GM13977 (cell line): ENCODE results near the gene CNIH3.
A peak's percentile ranks its signal among the peaks of the same experiment; 100 is the strongest.
"Not testable (repeated sequence)": the region's sequence is repeated elsewhere in the genome, so short reads cannot be mapped to it uniquely, and the experiment has no call there.

ENCODE experiments used
- DNase-seq: peaks from one replicate; pipeline ENCODE4 v3.0.0; 2012; ENCODE audit warnings: low spot score
- CTCF ChIP-seq: IDR thresholded peaks from 2 replicates; pipeline ENCODE4 v1.5.1; 2012; ENCODE audit warnings: mild to moderate bottlenecking, control low read depth; ENCODE audit not compliant: insufficient read depth; ENCODE audit errors: extremely low read depth, missing control alignments
- in situ Hi-C: fragments of 300-500 bp; cut with MboI; formaldehyde crosslinking; loops from one replicate; pipeline ENCODE4 v1.12.0; 2022; ENCODE audit warnings: low sequenced_read_pairs, low pct_unique_long_range_greater_than_20kb, mixed read lengths, inconsistent platforms; ENCODE audit not compliant: unreplicated experiment

Gene CNIH3

GRCh38 chr1:224615861-224616755 lies at the start of gene CNIH3:
CNIH3 (plus strand) TSS chr1:224616317; CDS start chr1:224617175, 858 bp downstream.
- in situ Hi-C loops = no loop called here
- DNase-seq = peak; percentile 53
- no peak for TF ChIP-seq CTCF

- DNase-seq, in situ Hi-C loops: not testable (repeated sequence)
Measured at GRCh38 chr1:224566492-224566891, 49.6 kb upstream of the CNIH3 start.

DNA sequence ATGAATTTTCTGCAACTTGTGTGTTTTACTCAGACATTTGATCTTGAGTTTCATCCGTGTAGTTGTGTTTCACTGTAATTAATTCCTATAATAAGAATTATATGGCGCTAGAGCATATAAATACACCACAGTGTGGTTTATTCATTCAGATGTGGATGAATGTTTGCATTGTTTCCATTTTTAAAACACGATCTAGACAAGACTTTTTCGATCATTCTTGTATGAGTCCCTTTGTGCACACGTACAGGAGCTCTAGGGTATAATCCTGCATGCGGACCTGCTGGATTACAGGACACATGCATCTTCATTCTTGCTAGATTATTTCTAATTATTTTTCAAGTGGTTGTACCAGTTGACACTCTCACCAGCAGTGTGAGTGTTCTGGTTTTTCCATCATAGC lies 46.8 kb upstream of the CNIH3 start:
- in situ Hi-C loops = no loop called here
- no peak for TF ChIP-seq CTCF

DNA sequence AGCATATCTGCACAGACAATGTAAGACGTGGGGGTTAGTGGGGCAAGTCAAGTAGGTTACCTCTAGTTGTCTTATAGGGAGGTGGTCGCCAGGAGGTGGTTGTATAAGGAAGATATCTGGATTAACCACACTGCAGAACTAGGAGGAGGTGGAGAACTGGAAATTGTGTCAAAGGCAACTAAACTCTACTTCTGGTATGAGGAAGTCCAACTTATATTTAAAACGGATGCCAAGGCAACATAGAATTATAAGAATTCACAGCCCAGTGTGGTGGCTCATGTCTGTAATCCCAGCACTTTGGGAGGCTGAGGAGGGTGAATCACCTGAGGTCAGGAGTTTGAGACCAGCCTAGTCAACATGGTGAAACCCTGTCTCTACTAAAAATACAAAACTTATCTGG lies 44.1 kb upstream of the CNIH3 start:
- DNase-seq, in situ Hi-C loops: not testable (repeated sequence)

More for the DNA sequence above, 46.8 kb upstream of the CNIH3 start:
- no peak for DNase-seq

DNA sequence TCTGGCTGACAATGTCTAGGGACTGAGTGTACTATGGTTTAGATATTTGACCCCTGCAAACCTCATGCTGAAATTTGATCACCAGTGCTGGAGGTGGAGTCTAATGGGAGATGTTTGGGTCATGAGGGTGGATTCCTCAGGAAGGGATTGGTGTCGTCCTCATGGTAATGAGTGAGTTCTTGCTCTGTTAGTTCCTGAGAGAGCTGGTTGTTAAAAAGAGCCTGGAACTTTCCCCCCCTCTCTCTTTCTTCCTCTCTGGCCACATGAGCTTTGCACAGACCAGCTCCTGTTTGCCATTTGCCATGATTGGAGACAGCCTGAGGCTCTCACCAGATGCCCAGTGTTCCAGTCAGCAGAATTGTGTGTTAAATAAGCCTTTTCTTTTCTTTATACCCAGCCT lies 36.6 kb upstream of the CNIH3 start:
- TF ChIP-seq CTCF = no peak
- in situ Hi-C loops = no loop called here
- no peak for DNase-seq

DNA sequence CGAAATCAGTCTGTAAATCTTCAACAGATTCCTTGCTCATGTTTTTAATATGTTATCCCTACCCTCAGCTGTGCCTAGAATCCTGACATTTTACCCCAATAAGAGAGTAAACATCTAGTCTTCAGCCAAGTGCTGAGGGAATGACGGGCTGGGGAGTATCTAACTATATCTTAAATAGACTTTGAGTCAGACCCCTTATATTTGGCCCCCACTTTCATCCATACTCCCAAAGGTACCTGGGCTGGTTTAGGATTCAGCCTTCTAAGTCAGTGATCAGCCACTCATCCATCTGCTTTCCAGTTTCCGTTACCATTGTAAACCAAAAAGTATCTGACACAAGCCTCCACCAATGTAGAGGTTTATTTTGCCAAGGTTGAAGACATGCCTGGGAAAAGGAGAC lies 36.1 kb upstream of the CNIH3 start:
- no peak for TF ChIP-seq CTCF
- no peak for DNase-seq
- in situ Hi-C loops = no loop called here

DNA sequence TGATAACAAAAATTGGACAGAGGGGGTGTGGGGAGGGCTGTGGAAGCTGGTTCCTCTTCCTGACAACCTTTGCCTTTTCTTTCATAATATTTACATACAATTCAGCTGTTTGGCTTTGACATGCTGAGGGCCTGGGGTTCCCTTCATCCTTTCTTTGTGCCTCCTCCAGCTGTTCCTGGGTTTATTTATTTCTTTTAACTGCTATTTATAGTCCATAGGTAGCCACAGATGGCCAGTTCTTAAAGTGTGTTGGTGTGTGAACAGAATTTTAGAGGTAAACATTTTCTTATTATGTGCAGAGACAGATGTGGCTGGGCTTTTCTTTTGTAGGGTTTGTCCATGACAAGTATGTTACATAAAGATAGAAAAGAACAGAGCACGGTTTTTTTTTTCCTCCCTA lies 34.1 kb upstream of the CNIH3 start:
- TF ChIP-seq CTCF = no peak
- in situ Hi-C loops = no loop called here
- DNase-seq = no peak
